Measurements from ENCODE around the gene ADAMTS4. TPM values are rescaled to one million over a fixed set of nuclear protein-coding genes. Genes with fewer than 3 reads are reported as not detected.

Gene ADAMTS4
- total and polyA plus RNA-seq, 9 of the 15 experiments (the other 6 are each of a cell fraction or from before 2014, with no cell fraction given): 0.07 to 3.7 (median 0.41) TPM

GRCh38 chr1:161200421-161200991 is 1.7 kb upstream of the ADAMTS4 start (continued):
- no peak for TF ChIP-seq SMARCA4 (IDR thresholded peaks at IDR 0.05)
- TF ChIP-seq CREM (IDR thresholded peaks at IDR 0.05; ENCODE audit: low read depth): 0 out of 2 replicates have a peak, but pooled peaks have one; percentile 7
- TF ChIP-seq ZBTB40 (IDR thresholded peaks at IDR 0.05): peak; percentile 67
- no peak for TF ChIP-seq ZBTB40 (CRISPR knock-in tag; IDR thresholded peaks at IDR 0.05)
- no peak for TF ChIP-seq BDP1 (IDR thresholded peaks at IDR 0.05; ENCODE audit: insufficient read depth, insufficient read length)
- TF ChIP-seq MXI1 (IDR thresholded peaks at IDR 0.05; ENCODE audit: low read depth, low read length): no peak
- no peak for TF ChIP-seq HINFP (tag; conservative IDR thresholded peaks at IDR 0.05; ENCODE audit: low read depth)
- 0 out of 2 replicates have a peak, but pooled peaks have one; percentile 50 for TF ChIP-seq ETV5 (CRISPR knock-in tag; IDR thresholded peaks at IDR 0.05; ENCODE audit: low read depth)
- TF ChIP-seq EGR1 (conservative IDR thresholded peaks at IDR 0.05): peak; percentile 53; the same call in 1 of the 2 replicates
- TF ChIP-seq XRCC4 (IDR thresholded peaks at IDR 0.05; ENCODE audit: extremely low read depth, insufficient read depth, insufficient read length): no peak
- peak; percentile 62 for TF ChIP-seq ZBTB7A (IDR thresholded peaks at IDR 0.05; ENCODE audit: borderline replicate concordance, control insufficient read depth, low read depth, low read length)
- no peak for TF ChIP-seq GABPB1 (CRISPR knock-in tag; IDR thresholded peaks at IDR 0.05)
- TF ChIP-seq BRD4 (IDR thresholded peaks at IDR 0.05): no peak
- TF ChIP-seq NFE2 (IDR thresholded peaks at IDR 0.05; ENCODE audit: low read depth): peak; percentile 43; the same call in 1 of the 2 replicates
- TF ChIP-seq ZNF785 (CRISPR knock-in tag; IDR thresholded peaks at IDR 0.05): no peak
- 0 out of 2 replicates have a peak, but pooled peaks have one; percentile 37 for TF ChIP-seq DIDO1 (tag; IDR thresholded peaks at IDR 0.05; ENCODE audit: low read depth)
- 0 out of 2 replicates have a peak, but pooled peaks have one; percentile 0 for TF ChIP-seq ZNF239 (CRISPR knock-in tag; IDR thresholded peaks at IDR 0.05)
- 0 out of 2 replicates have a peak, but pooled peaks have one; percentile 17 for TF ChIP-seq MYC (IDR thresholded peaks at IDR 0.05; ENCODE audit: low read depth, low read length)
- TF ChIP-seq MYC (CRISPR knock-in tag; IDR thresholded peaks at IDR 0.05; ENCODE audit: borderline replicate concordance, low read depth): no peak
- no peak for TF ChIP-seq NCOA2 (IDR thresholded peaks at IDR 0.05; ENCODE audit: partially characterized antibody in 2 of 2)
